Fibroblast of pulmonary artery (primary cell): Measurements from ENCODE around the gene PLEK.

Experiments used
- DNase-seq: peaks from one replicate; pipeline ENCODE4 v3.0.0-alpha.2; 2010; ENCODE audit warnings: low read depth
- H3K4me3 ChIP-seq: replicated peaks from 2 replicates; pipeline ENCODE4 v1.5.1; 2011; ENCODE audit warnings: low read depth, mild to moderate bottlenecking, control low read depth, low read length, moderate library complexity
- TF ChIP-seq, protein P1 (sequence below): IDR thresholded peaks from 2 replicates; pipeline ENCODE4 v1.5.1; 2011; ENCODE audit warnings: mild to moderate bottlenecking, control low read depth, low read length, inconsistent platforms; ENCODE audit errors: missing control alignments

PLEK gene

DNA sequence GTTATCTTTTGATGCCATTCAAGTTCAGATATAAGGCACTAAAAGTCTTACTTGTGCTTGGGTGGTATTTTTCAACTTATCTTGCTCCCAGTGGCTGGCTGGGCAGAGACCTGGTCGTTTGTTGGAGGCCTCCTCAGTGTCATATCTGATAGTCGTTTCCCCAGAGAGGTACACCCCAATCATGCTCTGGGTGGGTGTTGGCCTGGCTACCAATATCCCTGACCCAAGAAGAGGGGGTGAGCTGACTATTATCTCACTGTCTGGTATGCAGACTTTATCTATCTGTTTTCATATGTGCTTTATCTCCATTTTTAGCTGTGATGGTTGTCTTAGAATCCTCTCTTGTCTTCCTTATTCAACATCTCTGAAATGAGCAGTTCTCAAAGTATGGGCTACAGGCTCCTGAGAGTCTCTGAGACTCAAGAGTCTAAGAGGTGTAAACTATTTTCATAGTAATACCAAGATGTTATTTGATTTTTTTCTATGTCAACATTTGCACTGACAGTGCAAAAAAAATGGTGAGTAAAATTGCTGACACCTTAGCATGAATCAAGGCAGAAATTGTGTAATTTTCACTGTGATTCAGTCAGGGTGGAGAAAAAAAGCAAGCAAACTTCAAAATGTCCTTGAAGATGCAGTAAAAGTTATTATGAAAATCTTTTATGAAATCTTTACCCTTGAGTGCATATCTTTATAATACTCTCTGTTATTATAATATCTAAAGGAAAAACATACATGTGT lies 12.3 kb upstream of the PLEK start:
- H3K4me3 ChIP-seq = no peak overlapping the region
- TF ChIP-seq, protein P1, sequence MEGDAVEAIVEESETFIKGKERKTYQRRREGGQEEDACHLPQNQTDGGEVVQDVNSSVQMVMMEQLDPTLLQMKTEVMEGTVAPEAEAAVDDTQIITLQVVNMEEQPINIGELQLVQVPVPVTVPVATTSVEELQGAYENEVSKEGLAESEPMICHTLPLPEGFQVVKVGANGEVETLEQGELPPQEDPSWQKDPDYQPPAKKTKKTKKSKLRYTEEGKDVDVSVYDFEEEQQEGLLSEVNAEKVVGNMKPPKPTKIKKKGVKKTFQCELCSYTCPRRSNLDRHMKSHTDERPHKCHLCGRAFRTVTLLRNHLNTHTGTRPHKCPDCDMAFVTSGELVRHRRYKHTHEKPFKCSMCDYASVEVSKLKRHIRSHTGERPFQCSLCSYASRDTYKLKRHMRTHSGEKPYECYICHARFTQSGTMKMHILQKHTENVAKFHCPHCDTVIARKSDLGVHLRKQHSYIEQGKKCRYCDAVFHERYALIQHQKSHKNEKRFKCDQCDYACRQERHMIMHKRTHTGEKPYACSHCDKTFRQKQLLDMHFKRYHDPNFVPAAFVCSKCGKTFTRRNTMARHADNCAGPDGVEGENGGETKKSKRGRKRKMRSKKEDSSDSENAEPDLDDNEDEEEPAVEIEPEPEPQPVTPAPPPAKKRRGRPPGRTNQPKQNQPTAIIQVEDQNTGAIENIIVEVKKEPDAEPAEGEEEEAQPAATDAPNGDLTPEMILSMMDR = no peak
- peak; percentile 2 for DNase-seq

DNA sequence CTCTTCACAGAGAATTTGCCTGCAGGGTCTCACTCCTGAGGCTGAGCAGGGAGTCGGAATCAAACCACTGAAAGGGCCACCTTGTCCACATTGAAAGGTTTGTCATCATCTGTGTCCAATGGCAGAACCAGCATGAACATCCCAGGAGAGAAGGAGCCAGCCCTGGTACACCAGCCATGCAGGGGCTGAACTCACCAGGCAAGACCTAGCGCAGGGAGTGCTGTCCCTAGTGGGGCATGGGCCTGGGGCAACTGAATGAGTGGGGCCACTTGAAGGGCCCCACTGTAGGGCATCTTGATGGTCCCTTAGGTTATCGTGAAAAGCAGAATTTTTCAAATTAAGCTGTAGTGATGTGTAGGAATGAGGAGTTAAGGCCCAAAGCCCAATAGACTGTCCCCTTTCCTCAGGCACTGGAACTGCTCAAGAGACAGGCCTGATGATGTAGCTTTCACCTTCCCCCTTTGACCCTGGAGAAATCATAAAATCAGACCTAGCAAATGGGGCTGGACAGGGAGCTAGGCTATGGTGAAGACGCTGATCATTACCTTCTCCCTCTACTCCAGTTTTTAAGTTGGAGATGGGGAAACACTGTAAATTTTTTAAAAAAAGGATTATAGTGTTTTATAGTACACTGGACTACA lies 8.4 kb upstream of the PLEK start:
- H3K4me3 ChIP-seq = no peak overlapping the region
- TF ChIP-seq, protein P1 = no peak
- DNase-seq = no peak

DNA sequence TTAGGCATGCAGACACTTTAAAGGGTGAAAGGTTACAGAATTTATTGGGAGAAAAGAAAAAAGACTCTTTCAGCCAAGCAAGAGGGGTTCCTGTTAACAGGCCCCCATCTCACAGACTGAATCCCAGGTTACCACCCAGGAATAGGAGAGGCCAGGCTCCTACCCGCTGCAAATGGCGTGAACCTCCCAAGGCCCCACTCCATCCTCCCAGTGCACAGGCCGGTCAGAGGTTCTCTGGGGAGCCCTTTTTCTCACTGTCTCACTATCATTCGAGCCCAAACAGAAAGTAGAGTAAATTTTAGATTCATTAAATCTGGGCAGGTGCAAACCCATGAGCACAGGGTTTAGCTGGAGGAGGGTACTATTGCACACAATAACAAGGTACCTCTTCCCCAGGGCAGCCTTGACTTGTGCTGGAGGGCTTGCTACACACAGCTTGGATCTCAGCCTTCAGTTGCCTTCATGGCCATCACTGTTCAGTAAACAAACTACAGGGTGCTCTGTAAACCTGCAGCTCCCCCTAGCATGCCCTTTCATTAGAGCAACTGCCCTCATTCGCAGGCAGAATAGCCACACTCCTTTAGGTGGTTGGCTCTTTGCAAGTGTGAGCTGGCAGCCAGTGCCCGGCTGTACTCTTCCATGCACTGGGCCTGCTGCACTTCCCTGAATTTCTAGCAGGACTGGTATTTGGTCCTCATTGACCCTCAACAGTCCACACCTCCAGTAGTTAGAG lies 7.3 kb upstream of the PLEK start:
- no peak overlapping the region for H3K4me3 ChIP-seq
- DNase-seq = peak; percentile 70
- TF ChIP-seq, protein P1 = peak; percentile 74

DNA sequence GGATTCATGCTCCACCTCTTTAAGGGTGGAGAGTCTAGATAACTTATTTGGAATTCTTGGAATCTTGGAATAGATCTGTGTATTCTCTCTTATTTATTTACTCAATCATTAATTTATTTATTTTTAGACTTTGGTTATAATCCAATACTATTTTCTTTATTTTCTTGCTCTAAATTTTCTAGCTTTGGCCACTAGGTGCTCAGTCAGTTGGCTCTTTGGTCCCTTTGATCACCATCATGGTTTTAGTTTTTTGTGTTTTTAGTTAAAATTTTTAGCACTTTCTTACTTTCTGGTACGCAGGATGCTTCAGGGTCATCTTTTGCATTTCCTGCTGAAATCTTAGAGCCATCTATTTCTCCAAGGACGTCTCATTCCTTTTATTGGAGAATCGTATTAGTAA lies 5.2 kb upstream of the PLEK start:
- no peak overlapping the region for H3K4me3 ChIP-seq
- no peak for DNase-seq
- TF ChIP-seq, protein P1 = peak; percentile 17

DNA sequence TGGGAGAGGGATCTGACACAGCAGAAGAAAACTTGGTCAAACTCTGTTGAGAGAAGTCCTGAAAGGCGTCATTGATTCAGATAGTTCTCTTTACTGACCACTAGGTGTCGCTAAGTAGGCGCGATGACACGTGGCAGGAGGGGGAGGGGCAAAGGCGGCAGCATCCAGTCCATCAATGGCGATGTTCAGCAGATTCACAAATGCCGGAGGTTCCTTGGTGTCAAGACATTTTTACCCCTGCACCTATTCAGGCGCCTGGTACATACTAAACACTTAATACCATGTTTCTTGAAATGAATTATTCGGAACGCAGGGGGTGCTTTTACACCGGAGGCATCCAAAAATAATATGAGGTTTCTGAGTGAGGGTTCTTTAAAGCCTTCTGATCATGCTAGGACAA lies 3.0 kb upstream of the PLEK start:
- no peak overlapping the region for H3K4me3 ChIP-seq
- DNase-seq = peak; percentile 74

DNA sequence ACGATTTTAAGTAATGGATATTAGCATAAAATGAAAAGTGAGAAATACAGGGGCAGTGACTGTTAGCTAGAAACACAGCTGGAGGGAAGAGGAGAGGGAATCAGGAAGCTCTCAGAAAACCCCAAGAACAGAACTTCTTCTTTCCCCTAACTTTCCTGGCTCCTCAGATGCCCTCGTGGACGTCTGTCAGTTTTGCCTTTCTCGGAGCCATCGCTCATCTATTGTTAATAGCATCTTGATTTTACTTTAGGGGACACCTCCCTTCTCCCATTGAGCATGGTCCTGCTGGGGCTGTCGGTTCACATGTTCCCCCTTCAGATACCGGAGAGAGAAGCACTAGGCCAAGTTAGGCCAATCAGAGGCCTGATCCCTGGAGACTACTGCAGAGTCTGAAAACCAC lies 2.3 kb upstream of the PLEK start:
- no peak overlapping the region for H3K4me3 ChIP-seq
- TF ChIP-seq, protein P1 = no peak
- DNase-seq = no peak

More for the DNA sequence above, 3.0 kb upstream of the PLEK start:
- TF ChIP-seq, protein P1 = peak; percentile 72
